Psoas muscle (tissue), 8 donors: ENCODE data around the gene ARFIP1. TPM values are rescaled to one million over a fixed set of nuclear protein-coding genes. Genes with fewer than 3 reads are reported as not detected.

ENCODE experiments used
- ATAC-seq, 4 donors: fragments of 200-7000 bp; cut with Tn5 transposase; one replicate each; pipeline ENCODE4 v1.9.1; 2020; ENCODE audit warnings: moderate library complexity in 3 of 4, mild to moderate bottlenecking in 2 of 4
- DNase-seq, 2 donors: peaks; one replicate each; pipeline ENCODE4 v3.0.0-alpha.2; 2020
- H3K27ac ChIP-seq: fragments of 200-600 bp; one replicate; pipeline ENCODE4 v1.8.0; 2022
- H3K27me3 ChIP-seq, 3 donors: fragments of 200-600 bp in 1 of 3; one replicate each; pipeline versions ENCODE4 v1.6.1 to v1.8.0; 2013 to 2022; ENCODE audit warnings: low read length in 2 of 3, mild to moderate bottlenecking in 2 of 3, moderate library complexity in 1 of 3; ENCODE audit not compliant: insufficient read depth in 3 of 3
- H3K36me3 ChIP-seq, 2 donors: fragments of 200-600 bp in 1 of 2; one replicate each; pipeline versions ENCODE4 v1.6.1 to v1.8.0; 2013 to 2022; ENCODE audit warnings: low read depth in 1 of 2, mild to moderate bottlenecking in 1 of 2, moderate library complexity in 1 of 2; ENCODE audit not compliant: insufficient read depth in 1 of 2
- H3K4me1 ChIP-seq: fragments of 200-600 bp; one replicate; pipeline ENCODE4 v1.8.0; 2022
- H3K4me3 ChIP-seq: fragments of 200-600 bp; one replicate; pipeline ENCODE4 v1.8.0; 2022; ENCODE audit warnings: mild to moderate bottlenecking
- H3K9me3 ChIP-seq: fragments of 200-600 bp; one replicate; pipeline ENCODE4 v1.8.0; 2022
- WGBS, 3 donors: extraction: QIAGEN DNeasy Blood & Tissue Kit; methylation state at CpG; one replicate each; pipeline versions ENCODE4 v1.1.6 to v1.1.7; 2013; 5-methylcytosine and 5-hydroxymethylcytosine counted together
- intact Hi-C, 2 donors: fragments of 100-400 bp; cut with DNase I; formaldehyde crosslinking; loops; one replicate each; pipeline versions ENCODE4 v1.11.0 to v1.14.2; 2022
- polyA plus RNA-seq, 3 donors: library from polyadenylated mRNA; stranded (reverse); fragments of 200-250 nt; gene quantifications; one replicate each; pipeline ENCODE4 v1.2.3, GENCODE V29; 2013
- total RNA-seq, 4 donors: library from RNA; stranded (reverse); fragmentation: NEBNext Ultra II Directional in 2 of 4; extraction: Animal tissue kit (Norgen Biotek cat#: 25700) in 2 of 4; gene quantifications; one replicate each; pipeline versions ENCODE4 v1.2.1 to v1.2.4, GENCODE V29; 2021 to 2023
- TF ChIP-seq, protein P1 (sequence below): fragments of 200-600 bp; IDR thresholded peaks from one replicate; pipeline ENCODE4 v1.8.0; 2022; ENCODE audit warnings: antibody characterized with exemption
- donor health status: healthy with polysubstance abuse.
- donor health status: DM: no; HTN: no; CAD: no; lungs with moderate emphysema.
- donor health status: Bipolar disorder and iron deficiency.
- donor health status: healthy.
- donor health status: DM: yes; HTN: yes; CAD: no.
- donor health status: DM: no; HTN: no; CAD: no.
- donor health status: DM: no; HTN: no; CAD: no.
- donor health status: DM: yes; HTN: yes; CAD: no.

ARFIP1 gene
- total and polyA plus RNA-seq, 7 donors = 6.8 to 15.7 (median 12.2) TPM

DNA sequence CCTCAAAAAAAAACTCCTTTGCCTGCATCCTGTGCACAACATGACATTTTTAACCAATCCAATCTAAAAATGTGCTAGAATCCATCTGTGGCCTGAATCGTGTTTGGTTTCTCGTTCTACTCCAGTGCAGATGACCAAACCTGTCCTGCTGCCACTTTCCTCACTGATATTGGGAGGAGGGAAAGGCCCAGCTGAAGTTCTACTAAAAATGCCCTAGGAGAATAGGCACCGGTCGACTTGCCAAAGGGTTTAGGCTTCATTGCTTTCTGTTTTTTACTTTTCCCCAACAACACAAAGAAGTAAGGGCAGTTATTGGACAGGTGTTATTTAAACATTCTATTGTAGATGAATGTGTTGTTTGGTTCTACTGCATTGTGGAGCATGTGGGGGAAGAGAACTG is 148.5 kb downstream of the ARFIP1 start:
- ATAC-seq (no peak), DNase-seq (no peak)
- H3K9me3 ChIP-seq = no peaks in the 10 kb centered on the region
- H3K4me3 ChIP-seq = no peak overlapping the region
- peaks cover 0 to 7% (median 0%) of the 10 kb centered on the region in 3 donors for H3K27me3 ChIP-seq
- H3K27ac ChIP-seq = no peak overlapping the region
- WGBS, 3 donors = 88 to 95% (median 90%) methylated on average over 4 of the region's 4 CpGs
- no peaks in the 10 kb centered on the region for H3K36me3 ChIP-seq
- TF ChIP-seq, protein P1, sequence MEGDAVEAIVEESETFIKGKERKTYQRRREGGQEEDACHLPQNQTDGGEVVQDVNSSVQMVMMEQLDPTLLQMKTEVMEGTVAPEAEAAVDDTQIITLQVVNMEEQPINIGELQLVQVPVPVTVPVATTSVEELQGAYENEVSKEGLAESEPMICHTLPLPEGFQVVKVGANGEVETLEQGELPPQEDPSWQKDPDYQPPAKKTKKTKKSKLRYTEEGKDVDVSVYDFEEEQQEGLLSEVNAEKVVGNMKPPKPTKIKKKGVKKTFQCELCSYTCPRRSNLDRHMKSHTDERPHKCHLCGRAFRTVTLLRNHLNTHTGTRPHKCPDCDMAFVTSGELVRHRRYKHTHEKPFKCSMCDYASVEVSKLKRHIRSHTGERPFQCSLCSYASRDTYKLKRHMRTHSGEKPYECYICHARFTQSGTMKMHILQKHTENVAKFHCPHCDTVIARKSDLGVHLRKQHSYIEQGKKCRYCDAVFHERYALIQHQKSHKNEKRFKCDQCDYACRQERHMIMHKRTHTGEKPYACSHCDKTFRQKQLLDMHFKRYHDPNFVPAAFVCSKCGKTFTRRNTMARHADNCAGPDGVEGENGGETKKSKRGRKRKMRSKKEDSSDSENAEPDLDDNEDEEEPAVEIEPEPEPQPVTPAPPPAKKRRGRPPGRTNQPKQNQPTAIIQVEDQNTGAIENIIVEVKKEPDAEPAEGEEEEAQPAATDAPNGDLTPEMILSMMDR = no peak
- H3K4me1 ChIP-seq = no peaks in the 10 kb centered on the region
- intact Hi-C loops = no loop called here

DNA sequence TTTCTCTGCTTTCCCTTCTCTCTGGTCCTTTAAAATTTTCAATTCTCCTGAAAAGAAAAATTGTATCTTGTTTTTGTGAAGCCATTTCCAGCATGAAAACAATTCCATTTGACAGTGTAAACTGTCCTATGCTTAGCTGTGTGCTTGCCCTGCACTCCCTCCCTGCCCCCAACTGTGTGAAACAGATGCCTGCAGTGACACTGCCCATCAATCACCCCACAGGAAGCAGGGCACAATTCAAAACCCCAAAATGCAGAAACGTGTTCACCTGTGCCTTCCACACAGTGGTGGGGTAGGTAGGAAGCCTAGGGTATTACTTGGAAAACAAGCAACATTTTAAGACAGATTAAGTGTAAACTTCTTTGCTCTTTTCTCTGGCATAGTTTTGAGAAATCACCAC is 150.1 kb downstream of the ARFIP1 start:
- no peak for DNase-seq
- no peak overlapping the region for H3K4me3 ChIP-seq
- peaks cover 0 to 21% (median 0%) of the 10 kb centered on the region in 3 donors for H3K27me3 ChIP-seq
- WGBS, 3 donors = 37 to 44% (median 41%) methylated on average over 1 of the region's 1 CpG
- ATAC-seq = no peak
- intact Hi-C loops = no loop called here
- no peaks in the 10 kb centered on the region for H3K4me1 ChIP-seq
- TF ChIP-seq, protein P1 = no peak
- no peaks in the 10 kb centered on the region for H3K9me3 ChIP-seq
- H3K27ac ChIP-seq = no peak overlapping the region
- H3K36me3 ChIP-seq = no peaks in the 10 kb centered on the region

DNA sequence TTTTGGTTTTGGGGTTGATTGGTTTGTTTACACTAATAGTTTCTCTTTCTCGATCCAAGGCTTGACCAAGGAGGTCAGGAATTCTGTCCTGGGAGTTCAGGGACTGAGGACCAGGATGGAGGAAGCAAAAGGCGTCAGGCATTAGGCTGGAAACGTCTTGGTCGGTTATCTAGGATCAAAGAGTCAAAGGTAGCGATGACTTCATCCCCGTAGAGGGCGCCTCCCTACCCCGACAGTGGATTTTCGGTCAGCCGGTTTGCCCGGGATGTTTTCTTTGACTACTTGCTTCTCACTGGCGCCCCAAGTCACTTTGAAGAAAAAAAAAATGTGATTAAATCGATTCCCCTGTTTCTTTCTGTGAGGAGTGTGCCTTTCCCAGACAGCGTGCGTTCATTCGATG is 155.4 kb downstream of the ARFIP1 start:
- DNase-seq (no peak), ATAC-seq (no peak)
- no peaks in the 10 kb centered on the region for H3K36me3 ChIP-seq
- peaks cover 0 to 73% (median 22%) of the 10 kb centered on the region in 3 donors for H3K27me3 ChIP-seq
- H3K9me3 ChIP-seq = no peaks in the 10 kb centered on the region
- TF ChIP-seq, protein P1 = no peak
- no peak overlapping the region for H3K4me3 ChIP-seq
- intact Hi-C loops = no loop called here
- WGBS, 3 donors = 35 to 41% (median 39%) methylated on average over 16 of the region's 16 CpGs
- H3K4me1 ChIP-seq = peaks cover 9% of the 10 kb centered on the region
- no peak overlapping the region for H3K27ac ChIP-seq

DNA sequence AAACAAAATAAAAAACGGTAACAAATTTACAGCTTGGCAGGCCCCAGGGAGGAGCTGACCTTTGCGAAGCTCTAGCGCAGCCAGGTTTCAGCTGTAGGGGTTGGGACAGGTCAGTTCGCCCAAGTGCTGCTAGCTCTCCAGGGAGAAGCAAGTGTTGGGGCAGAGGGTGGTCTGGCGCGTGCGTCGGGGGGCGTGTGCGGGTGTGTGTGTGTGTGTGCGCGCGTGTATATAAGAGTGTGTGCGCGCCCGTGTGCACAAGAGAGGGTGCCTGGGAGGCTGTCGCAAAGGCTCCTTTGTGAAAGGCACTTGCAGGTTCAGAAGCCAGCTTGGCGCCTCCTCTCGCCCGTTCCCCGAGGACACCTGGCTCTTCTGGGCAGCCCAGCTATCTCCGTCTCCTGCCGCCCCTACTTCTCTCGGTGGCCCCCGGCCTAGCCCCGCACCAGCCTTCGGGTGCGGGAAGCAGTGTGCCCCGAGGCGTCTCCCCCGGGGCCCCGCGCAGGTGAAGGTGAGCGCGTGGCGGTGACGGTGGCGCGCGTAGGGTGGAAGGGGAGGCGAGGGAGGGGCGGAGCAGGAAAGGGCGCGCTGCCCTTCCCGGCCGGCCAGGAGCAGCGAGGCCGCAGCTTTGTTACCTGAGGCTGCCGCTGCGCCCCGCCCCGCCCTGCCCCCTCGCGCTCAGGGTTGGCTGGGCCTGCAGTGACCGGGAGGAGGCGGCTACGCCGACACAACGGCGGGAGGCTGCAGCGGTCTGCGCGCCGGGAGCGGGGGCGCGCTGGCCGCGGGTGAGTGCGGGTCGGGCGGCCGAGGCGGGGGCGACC is 156.1 kb downstream of the ARFIP1 start, which contains the start of gene FHDC1:
Gene FHDC1, plus strand, starts transcription at position 693 of the 815 bp plus-strand sequence. CDS start 6,735 bp downstream, outside the sequence.
- Histone ChIP-seq H3K27me3 (peaks cover 0 to 76% (median 22%) of the 10 kb centered on the region in 3 donors), H3K9me3 (no peaks in the 10 kb centered on the region), H3K27ac (no peak within 1 kb of the TSS), H3K4me3 (peak within 1 kb of the TSS; percentile 78), H3K36me3 (no peaks in the 10 kb centered on the region), H3K4me1 (peaks cover 9% of the 10 kb centered on the region)
- peak; percentile 31 to 70 (median 54) for ATAC-seq
- intact Hi-C loops = no loop called here
- WGBS, 3 donors = 3 to 7% (median 5%) methylated on average over 46 to 75 of the region's 75 CpGs
- TF ChIP-seq, protein P1 = no peak
- DNase-seq = peak in 1 of 2 donors; percentile 17
